Endothelial cell of umbilical vein (primary cell): Measurements from ENCODE around the gene LDLRAD4. TPM values are rescaled to one million over a fixed set of nuclear protein-coding genes. Genes with fewer than 3 reads are reported as not detected.

Experiments used
- BruUV-seq: library from RNA; stranded (reverse); fragments of 400-500 nt; replicated peaks from 2 replicates; lab custom pipeline; 2021; lab: Mats Ljungman, UMichigan
- CTCF ChIA-PET: fragments of 300-600, 350-600 bp; sonication (Branson Sonifier 250); formaldehyde crosslinking; loops from one replicate; lab custom pipeline; 2021; ENCODE audit warnings: antibody characterized with exemption, inconsistent platforms; lab: Charles Lee
- POLR2A ChIA-PET: fragments of 300-600, 350-600 bp; sonication (Branson Sonifier 250); formaldehyde crosslinking; loops from one replicate; lab custom pipeline; 2021; ENCODE audit warnings: antibody characterized with exemption, inconsistent platforms; lab: Charles Lee
- DNase-seq: peaks from one replicate; pipeline ENCODE4 v3.0.0-alpha.2; 2011; ENCODE audit warnings: low read depth, low spot score
- FAIRE-seq: peaks from 2 replicates; lab custom pipeline; 2011; peaks lifted over from hg19 to GRCh38; lab: Jason Lieb, UNC
- H2AFZ ChIP-seq: 2 replicates; pipeline ENCODE4 v1.6.0; 2012; ENCODE audit warnings: low read depth, low read length, control low read depth, inconsistent platforms
- H3K27ac ChIP-seq: 2 replicates; pipeline ENCODE4 v1.5.1; 2011; ENCODE audit warnings: low read depth, mild to moderate bottlenecking, control low read depth, low read length, moderate library complexity; ENCODE audit not compliant: insufficient read depth
- H3K27me3 ChIP-seq, 2 experiments: 2 replicates each; pipeline versions ENCODE4 v1.6.0 to v1.6.1; 2011; ENCODE audit warnings: low read length in 2 of 2, mixed read lengths in 1 of 2; ENCODE audit not compliant: control insufficient read depth in 2 of 2, insufficient read depth in 2 of 2
- H3K36me3 ChIP-seq, 2 experiments: 2 replicates in 1 of 2; 3 replicates in 1 of 2; pipeline ENCODE4 v1.5.1; 2011; ENCODE audit warnings: low read length in 2 of 2, mild to moderate bottlenecking in 1 of 2, moderate library complexity in 1 of 2; ENCODE audit not compliant: control insufficient read depth in 2 of 2, insufficient read depth in 2 of 2; ENCODE audit errors: extremely low read depth in 1 of 2
- H3K4me1 ChIP-seq: 3 replicates; pipeline ENCODE4 v1.5.1; 2011; ENCODE audit warnings: mild to moderate bottlenecking, low read length; ENCODE audit not compliant: control insufficient read depth, insufficient read depth; ENCODE audit errors: extremely low read depth
- H3K4me2 ChIP-seq: 2 replicates; pipeline ENCODE4 v1.6.1; 2011; ENCODE audit warnings: low read length, control low read depth, mixed read lengths; ENCODE audit not compliant: insufficient read depth
- H3K4me3 ChIP-seq, 3 experiments: fragments of 200-600 bp in 1 of 3; sonication (generic), shearing (Covaris generic) in 1 of 3; replicated peaks in 1 of 3; 2 replicates each; pipeline ENCODE4 v1.5.1; 2011 to 2016; ENCODE audit warnings: control low read depth in 3 of 3, low read length in 3 of 3, mild to moderate bottlenecking in 2 of 3, inconsistent platforms in 1 of 3, low read depth in 1 of 3, moderate library complexity in 1 of 3; ENCODE audit not compliant: insufficient read depth in 1 of 3
- H3K79me2 ChIP-seq: 2 replicates; pipeline ENCODE4 v1.6.0; 2012; ENCODE audit warnings: low read length, inconsistent platforms; ENCODE audit not compliant: control insufficient read depth, insufficient read depth
- H3K9ac ChIP-seq: replicated peaks from 2 replicates; pipeline ENCODE3; 2011; ENCODE audit warnings: low read length, control low read depth; ENCODE audit not compliant: insufficient read depth; ENCODE audit errors: extremely low read depth
- H3K9me1 ChIP-seq: replicated peaks from 3 replicates; pipeline ENCODE4 v1.6.0; 2011; ENCODE audit warnings: mild to moderate bottlenecking, low read length; ENCODE audit not compliant: control insufficient read depth, insufficient read depth; ENCODE audit errors: extremely low read depth
- H3K9me3 ChIP-seq: replicated peaks from 2 replicates; pipeline ENCODE4 v1.5.1; 2012; ENCODE audit warnings: low read length, inconsistent platforms; ENCODE audit not compliant: control insufficient read depth, insufficient read depth
- H4K20me1 ChIP-seq: replicated peaks from 2 replicates; pipeline ENCODE3; 2011; ENCODE audit warnings: mild to moderate bottlenecking, low read length; ENCODE audit not compliant: control insufficient read depth, insufficient read depth; ENCODE audit errors: extremely low read depth
- EZH2 ChIP-seq: IDR thresholded peaks from 2 replicates; pipeline ENCODE4 v1.6.1; 2012; ENCODE audit warnings: borderline replicate concordance, low read depth, mild to moderate bottlenecking, moderate library complexity, low read length, inconsistent platforms; ENCODE audit not compliant: severe bottlenecking
- FOS ChIP-seq: IDR thresholded peaks from 2 replicates; pipeline ENCODE4 v1.6.1; 2011; ENCODE audit warnings: mild to moderate bottlenecking, low read length, moderate library complexity, borderline replicate concordance; ENCODE audit not compliant: insufficient read depth
- GATA2 ChIP-seq: IDR thresholded peaks from 2 replicates; pipeline ENCODE4 v1.7.0; 2011; ENCODE audit warnings: low read depth, mild to moderate bottlenecking, moderate library complexity, mixed read lengths, low read length; ENCODE audit not compliant: insufficient read length, insufficient read depth
- JUN ChIP-seq: IDR thresholded peaks from 2 replicates; pipeline ENCODE4 v1.6.1; 2011; ENCODE audit warnings: borderline replicate concordance, low read depth; ENCODE audit not compliant: insufficient read length, insufficient read depth
- MYC ChIP-seq: IDR thresholded peaks from one replicate; pipeline ENCODE4 v1.6.1; 2011; ENCODE audit warnings: mild to moderate bottlenecking, low read depth, low read length
- POLR2A ChIP-seq: IDR thresholded peaks from 2 replicates; pipeline ENCODE4 v1.6.1; 2012; ENCODE audit warnings: low read depth, mild to moderate bottlenecking, control low read depth, low read length
- POLR2AphosphoS5 ChIP-seq: IDR thresholded peaks from 2 replicates; pipeline ENCODE4 v1.6.1; 2012; ENCODE audit warnings: low read depth, mild to moderate bottlenecking, control low read depth, low read length, moderate library complexity; ENCODE audit not compliant: insufficient read depth
- dilution Hi-C: fragments of 300-500 bp; cut with MboI; formaldehyde crosslinking; loops from one replicate; pipeline ENCODE4 v1.15.0; 2019; ENCODE audit warnings: low sequenced_read_pairs; ENCODE audit not compliant: extremely low pct_ligation_motif_present
- intact Hi-C: fragments of 100-400 bp; cut with micrococcal nuclease; formaldehyde crosslinking; loops from one replicate; pipeline ENCODE4 v1.10.0; 2022
- polyA plus RNA-seq, 4 experiments: library from polyadenylated mRNA; depleted of rRNA in 3 of 4; stranded (reverse) in 3 of 4; unstranded in 1 of 4; fragments of >200 nt; gene quantifications; 2 replicates each; pipeline versions ENCODE4 v1.2.1 to v1.2.3, GENCODE V29; 2011 to 2012; ENCODE audit warnings: missing spikeins in 1 of 4
- total RNA-seq: library from RNA; stranded (reverse); gene quantifications from 2 replicates; pipeline ENCODE4 v1.2.3, GENCODE V29; 2021
- TF ChIP-seq, protein P1 (sequence below): IDR thresholded peaks from 2 replicates; pipeline ENCODE4 v1.6.1; 2011; ENCODE audit not compliant: insufficient read depth, insufficient read length
- TF ChIP-seq, protein P2 (sequence below), 2 donors: IDR thresholded peaks; 1 replicate in 1 of 2; 2 replicates in 1 of 2; pipeline ENCODE4 v1.5.1; 2011; ENCODE audit warnings: low read length in 2 of 2, mild to moderate bottlenecking in 2 of 2, moderate library complexity in 2 of 2, control low read depth in 1 of 2, inconsistent platforms in 1 of 2, low read depth in 1 of 2; ENCODE audit not compliant: insufficient read depth in 1 of 2; ENCODE audit errors: extremely low read depth in 1 of 2

The LDLRAD4 gene
- total and polyA plus RNA-seq, 2 donors (not counting 3 experiments of a cell fraction or from before 2014, with no cell fraction given): 5.2 to 6.5 TPM

DNA sequence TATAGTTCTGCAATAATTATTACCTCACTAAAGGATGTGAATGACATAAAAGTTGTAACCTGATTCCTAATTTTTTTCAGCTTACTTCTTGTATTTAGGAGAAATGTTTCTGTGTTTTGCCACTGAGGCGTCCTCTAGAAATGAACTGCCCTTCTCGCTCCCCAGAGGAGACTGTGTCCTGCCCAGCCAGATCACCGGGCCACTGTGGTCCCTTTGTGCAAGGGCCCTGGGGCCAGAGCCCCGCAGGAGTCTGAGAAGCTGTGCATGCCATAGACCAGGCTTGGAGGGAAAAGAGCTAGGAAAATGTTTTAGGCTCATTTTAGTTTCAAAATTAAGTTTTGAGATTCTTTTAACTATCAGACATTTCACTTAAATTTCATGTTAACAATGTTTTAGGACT lies 31.1 kb upstream of the LDLRAD4 start:
- H3K9me3 ChIP-seq: no peaks in the 10 kb centered on the region
- H3K27ac ChIP-seq: no peak overlapping the region
- H3K4me3 ChIP-seq: no peak overlapping the region
- H3K4me1 ChIP-seq: no peaks in the 10 kb centered on the region
- no peak for DNase-seq
- intact Hi-C loops: no loop called here
- CTCF ChIA-PET: interaction anchor here (1.4 to 4.5 kb wide), 2 partner anchors 20 to 28 kb away, joined by 3 to 17 read pairs; no protein-coding TSS in a partner anchor
- no peak overlapping the region for H3K4me2 ChIP-seq
- no TSS peak for BruUV-seq
- no peaks in the 10 kb centered on the region for H3K79me2 ChIP-seq
- H3K9me1 ChIP-seq: no peaks in the 10 kb centered on the region
- H3K9ac ChIP-seq: no peak overlapping the region
- POLR2A ChIA-PET: no interaction called here
- H3K27me3 ChIP-seq: peaks cover 0 to 2% of the 10 kb centered on the region in 2 experiments
- H3K36me3 ChIP-seq: no peaks in the 10 kb centered on the region
- no peaks in the 10 kb centered on the region for H4K20me1 ChIP-seq
- TF ChIP-seq, protein P1, sequence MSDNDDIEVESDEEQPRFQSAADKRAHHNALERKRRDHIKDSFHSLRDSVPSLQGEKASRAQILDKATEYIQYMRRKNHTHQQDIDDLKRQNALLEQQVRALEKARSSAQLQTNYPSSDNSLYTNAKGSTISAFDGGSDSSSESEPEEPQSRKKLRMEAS: no peak
- TF ChIP-seq POLR2A (no peak), GATA2 (no peak), EZH2 (no peak), JUN (no peak), MYC (no peak), FOS (no peak), POLR2AphosphoS5 (no peak)
- TF ChIP-seq, protein P2, sequence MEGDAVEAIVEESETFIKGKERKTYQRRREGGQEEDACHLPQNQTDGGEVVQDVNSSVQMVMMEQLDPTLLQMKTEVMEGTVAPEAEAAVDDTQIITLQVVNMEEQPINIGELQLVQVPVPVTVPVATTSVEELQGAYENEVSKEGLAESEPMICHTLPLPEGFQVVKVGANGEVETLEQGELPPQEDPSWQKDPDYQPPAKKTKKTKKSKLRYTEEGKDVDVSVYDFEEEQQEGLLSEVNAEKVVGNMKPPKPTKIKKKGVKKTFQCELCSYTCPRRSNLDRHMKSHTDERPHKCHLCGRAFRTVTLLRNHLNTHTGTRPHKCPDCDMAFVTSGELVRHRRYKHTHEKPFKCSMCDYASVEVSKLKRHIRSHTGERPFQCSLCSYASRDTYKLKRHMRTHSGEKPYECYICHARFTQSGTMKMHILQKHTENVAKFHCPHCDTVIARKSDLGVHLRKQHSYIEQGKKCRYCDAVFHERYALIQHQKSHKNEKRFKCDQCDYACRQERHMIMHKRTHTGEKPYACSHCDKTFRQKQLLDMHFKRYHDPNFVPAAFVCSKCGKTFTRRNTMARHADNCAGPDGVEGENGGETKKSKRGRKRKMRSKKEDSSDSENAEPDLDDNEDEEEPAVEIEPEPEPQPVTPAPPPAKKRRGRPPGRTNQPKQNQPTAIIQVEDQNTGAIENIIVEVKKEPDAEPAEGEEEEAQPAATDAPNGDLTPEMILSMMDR (IDR thresholded peaks at IDR 0.05; ENCODE audit: extremely low read depth in 1 of 2, insufficient read depth in 1 of 2, low read depth in 1 of 2, low read length in 2 of 2): no peak
- H2AFZ ChIP-seq: no peak overlapping the region
- dilution Hi-C loops: no loop called here
- FAIRE-seq: no peak
